NK-92 (cell line): ENCODE measurements around the gene RMI2.

ENCODE experiments used
- DNase-seq: peaks from one replicate; lab custom pipeline; 2025; ENCODE audit not compliant: unreplicated experiment; lab: John Stamatoyannopoulos, UW

Gene RMI2

DNA sequence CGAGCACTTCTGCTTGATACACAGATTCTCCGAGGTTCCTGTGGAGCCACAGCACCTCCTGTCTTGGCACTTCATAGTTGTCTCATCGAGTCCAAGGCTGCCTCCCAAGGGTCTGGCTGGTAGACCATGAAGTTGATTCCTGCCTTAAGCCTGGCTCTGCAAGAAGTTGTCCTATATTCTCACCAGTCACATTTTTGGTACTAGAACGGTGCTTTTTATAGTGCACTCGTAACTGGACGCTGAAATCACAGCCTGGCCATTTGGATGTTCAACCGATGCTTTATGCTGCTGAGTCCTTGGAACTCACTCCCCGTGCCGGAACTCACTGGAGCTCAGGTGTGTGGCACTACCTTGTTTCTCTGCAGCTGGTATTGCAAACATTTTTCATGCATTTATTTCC, 35.6 kb downstream of the RMI2 start:
- DNase-seq: no peak

DNA sequence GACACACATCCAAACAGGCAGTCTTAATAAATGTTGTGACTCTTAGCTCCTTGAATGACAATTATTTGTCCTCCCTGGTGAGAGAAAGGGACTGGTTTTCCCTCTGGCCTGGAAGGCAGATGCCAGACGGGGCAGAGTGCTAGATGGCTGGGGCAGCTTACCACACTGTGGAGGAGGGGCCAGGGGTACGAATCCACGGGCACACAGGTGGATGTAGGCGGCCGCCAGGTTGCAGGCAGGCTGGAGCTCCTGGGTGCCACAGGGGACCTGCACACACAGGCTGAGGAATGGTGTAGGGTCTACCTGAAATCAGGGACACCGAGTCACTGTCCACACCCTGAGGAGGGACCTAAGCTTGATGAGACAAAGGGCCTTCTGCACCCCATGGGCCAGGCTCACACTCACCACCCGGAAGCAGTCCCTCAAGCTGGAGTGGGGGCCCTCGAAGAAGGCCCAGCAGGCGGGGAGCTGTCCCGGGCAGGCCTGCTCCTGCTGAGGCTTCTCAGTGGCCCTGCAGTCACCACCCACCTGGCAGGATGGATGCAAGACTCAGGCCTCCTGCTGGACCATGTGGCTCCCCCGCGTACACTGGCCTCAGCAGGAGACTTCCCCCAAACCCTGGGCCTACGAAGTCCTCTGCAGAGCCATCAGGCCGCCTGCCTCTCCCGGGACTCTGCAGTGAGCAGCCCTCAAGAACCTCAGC, 38.4 kb downstream of the RMI2 start:
- DNase-seq: no peak

DNA sequence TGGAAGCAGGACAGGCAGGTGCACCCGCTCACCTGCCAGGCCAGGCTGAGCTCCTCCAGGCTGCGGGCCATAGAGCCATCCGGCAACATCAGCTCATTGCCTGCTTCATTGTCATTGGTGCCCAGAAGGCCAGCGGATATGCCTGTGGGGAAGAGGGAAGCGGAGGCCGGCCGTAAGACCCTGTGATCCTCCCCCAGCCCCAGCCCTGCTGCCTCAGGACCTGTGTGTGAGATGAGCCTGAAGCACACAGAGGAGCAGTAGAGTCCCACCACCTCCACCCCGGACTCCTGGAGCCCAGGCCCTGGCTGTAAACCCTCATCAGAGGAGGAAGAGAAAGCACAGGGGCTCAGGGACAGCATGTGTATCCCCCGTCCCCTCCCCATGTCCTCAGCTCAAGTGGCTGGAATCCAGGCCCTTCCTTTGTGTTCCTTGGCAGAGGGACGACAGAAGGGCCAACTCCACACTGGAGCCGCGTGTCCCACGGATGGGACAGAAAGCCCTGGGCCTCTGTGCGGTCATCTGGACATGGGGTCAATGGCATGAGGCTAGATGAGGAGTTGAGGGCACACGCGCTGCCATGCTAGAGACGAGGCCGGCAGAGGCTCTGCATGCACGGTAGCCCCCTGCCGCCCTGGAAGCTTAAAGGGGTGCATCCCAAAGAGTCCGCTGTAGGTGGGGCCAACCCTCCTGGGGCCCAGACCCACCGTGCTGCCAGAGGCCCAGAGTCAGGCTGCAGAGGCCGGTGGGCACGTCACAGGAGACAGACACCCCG, 39.1 kb downstream of the RMI2 start:
- no peak for DNase-seq

DNA sequence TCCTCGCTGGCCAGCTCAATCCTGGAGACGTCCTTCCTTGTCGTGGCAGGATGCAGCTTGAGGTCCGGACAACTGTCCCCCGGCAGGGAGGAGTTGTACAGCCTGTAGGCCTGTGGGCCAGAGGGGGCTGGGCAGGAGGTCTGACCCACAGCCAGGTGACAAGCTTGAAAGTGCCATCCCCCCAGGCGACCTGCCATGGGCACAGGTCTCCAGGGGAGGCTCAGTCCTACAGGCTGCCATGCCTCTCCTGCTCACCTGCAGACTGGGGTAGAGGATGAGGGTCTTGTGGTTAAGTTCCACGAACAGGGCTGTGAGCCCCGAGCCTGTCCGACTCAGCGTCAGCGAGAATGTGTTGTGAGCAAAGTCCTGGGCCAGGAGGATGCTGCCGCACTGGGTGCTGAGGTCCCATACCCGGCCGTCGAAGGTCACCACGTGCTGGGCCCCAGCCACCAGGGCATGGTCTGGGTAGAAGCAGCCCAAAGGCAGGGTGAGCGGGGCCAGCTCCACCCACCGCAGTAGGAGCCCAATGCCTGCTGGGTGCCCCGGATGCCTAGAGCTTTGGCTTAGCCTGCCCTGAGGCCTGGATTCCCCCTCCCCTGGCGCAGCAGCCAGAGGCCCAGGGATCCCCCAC, 39.8 kb downstream of the RMI2 start:
- DNase-seq: no peak

DNA sequence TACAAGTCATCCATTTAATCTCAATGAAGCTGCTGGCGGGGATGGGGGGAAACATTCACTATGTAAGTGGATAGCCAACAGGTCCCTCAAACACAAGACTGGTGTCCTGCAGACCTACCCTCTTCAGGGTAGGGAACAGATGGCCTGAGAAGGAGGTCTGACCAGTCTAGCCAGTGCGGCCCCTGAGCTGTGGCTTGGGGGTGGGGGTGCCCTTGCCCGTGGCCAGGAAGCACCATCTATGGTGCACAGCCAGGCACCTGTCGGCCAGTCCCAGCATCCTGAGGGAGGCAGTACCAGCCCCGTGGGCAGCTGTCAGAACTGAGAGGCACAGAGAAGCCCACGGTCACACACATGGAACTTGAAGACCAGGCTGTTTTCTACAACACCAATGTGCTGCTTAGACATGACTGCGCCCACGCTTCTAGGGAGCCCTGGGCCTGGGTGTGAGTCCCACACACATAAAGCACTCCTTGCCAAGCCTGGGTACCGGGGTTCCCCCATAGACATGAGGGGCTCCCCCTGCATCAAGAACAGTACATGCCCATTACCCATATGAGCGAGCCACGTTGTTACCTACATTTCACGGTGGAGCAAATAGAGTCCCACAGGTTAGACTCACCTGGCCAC, 40.9 kb downstream of the RMI2 start:
- DNase-seq: no peak

DNA sequence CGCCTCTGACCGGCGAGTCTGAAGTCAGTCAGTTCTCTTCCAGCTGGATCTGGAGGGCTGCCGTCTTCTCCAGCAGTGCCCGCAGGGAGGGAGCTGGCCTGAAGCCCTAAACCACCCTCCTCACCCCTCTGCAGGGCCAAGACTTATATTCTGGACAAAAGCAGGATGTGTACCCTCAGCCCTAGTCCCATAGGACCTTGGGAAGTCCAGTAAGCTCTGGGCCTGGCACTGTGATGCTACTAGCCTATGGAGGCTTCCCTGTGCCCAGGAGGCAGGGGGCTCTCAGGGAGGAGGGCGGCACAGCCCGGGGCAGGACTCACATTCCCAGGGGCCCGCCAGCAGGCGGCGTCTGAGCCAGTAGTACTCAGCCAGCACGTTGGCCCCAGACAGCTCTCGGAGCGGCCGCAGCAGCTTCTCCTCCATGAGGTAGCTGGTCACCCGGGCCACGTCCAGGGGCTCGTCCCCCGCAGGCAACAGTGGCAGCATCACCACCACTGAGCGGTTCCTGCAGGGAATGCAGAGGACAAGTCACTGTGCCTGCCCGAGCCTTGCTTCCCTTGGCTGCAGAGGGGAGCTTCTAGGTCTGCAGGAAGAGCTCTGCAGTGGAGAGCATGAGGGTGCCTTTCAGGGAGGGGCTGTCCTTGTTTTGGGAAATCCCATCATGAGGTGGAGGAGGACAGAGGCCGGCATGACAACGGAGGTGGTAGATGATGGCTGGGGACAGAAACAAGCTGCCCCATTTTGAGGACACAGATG, 41.7 kb downstream of the RMI2 start:
- no peak for DNase-seq

DNA sequence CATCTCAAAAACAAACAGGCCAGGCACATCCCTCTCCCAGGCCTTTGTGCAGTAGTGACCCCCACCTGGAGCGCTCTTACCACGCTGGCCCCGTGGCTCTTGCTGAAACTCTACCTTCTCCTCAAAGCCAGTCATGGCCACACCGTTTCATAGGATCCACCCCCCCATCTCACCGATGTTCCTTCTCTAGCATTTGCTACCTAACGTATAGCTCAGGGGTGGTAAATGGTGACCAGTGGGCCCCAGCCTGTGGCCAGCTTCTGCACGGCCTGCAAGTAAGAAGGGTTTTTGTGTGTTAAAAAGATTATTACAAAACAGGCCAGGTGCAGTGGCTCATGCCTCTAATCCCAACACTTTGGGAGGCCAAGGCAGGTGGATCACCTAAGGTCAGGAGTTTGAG, 43.8 kb downstream of the RMI2 start:
- no peak for DNase-seq

DNA sequence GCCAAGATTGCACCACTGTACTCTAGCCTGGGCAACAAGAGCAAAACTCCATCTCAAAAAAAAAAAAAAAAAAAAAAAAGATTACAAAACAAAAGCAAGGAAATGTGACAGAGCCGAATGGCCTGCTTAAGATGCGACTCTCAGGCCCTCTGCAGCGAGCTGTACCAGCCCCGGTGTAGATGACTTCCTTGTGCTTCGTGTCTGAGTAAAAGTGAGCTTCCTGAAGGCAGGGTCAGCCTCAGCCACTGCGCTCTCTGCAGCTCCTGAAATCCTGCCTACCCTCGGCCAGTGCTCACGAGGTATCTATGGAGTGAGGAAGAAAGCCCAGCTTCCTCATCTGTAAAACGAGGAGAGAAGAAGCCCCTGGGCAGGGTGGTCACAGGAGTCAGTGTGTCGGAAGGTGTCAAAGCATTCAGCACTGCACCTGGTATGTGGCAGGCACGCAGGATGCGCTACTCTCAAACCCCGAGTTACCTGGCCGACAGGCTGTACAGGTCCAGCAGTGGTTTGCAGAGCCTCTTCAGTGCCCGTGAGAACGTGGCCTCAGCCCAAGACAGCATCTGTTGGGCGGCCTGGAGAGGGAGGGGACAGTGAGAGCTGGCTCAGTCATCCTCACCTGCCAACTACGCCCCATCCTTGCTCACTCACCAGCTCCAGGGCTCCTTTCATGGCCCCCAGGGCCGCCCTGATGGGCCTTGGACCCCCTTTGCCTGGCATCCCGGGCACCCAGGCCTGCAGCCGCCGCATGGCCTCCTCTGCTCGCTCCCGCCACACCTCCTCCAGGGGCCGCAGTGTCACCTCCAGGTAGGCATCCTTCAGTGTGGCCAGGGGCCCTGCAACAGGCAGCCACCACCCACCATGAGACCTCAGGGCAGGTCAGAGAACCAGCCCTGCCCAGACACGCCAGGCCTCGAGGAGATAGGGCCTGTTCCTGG, 44.6 kb downstream of the RMI2 start:
- no peak for DNase-seq

DNA sequence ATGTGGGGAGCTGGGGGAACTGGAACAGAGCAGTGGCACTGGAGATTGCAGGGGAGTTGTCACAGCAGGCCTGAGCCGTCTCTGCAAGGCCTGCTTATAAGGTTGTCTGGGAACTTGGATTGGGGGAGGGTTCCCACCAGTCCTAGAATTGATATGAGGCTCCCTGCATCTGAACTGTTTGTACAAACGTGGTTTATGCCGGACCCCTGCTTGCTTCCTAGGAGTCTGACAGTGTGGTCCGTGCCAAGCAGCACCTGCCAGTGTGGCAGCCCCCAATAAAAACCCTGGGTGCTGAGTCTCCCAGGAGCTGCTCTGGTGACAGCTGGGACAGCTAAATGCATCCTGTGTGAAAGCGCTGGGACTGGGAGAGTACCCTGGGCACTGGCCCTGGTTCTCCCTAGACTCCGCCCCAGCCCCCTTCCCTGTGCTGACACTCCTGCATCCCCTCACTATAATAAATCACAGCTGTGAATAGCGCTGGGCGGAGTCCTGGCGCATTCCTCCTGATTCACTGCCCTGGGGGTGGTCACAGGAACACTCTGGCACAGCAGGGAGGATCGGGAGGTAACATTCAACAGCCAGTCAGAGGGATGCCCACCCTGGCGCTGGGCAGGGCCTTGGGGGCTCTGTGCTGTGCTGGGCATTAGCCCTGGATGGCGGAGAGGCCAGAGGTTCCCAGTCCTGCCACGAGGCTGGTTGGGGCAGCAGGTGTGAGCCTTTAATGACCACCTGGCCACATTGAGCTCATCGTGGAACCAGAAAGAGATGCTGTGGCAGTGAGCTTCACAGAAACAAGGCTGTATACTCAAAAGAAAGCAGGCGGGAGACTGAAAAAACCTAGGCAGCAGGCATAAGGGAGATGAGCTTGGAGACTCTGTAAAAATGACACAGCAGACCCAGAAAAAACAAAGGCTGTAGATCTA, 45.6 kb downstream of the RMI2 start:
- DNase-seq: no peak

DNA sequence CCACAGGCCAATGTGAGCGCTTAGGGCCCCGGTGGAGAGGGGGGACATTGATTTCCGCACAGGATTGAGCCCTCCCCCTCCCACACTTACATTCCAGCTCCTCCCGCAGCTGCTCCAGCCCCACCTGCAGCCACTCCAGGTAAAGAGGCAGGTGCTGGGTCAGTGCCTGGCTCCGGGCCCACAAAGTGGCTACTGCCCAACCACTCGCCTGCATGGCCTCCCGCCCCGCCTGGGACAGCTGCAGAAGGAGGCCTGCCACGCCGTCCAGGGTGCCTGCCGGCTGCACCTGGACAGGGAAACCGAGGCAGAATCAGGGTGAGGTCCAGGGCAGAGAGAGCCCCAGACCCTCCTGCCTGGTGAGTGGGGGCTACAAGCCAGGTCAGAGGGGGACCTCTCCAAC, 46.3 kb downstream of the RMI2 start:
- no peak for DNase-seq

DNA sequence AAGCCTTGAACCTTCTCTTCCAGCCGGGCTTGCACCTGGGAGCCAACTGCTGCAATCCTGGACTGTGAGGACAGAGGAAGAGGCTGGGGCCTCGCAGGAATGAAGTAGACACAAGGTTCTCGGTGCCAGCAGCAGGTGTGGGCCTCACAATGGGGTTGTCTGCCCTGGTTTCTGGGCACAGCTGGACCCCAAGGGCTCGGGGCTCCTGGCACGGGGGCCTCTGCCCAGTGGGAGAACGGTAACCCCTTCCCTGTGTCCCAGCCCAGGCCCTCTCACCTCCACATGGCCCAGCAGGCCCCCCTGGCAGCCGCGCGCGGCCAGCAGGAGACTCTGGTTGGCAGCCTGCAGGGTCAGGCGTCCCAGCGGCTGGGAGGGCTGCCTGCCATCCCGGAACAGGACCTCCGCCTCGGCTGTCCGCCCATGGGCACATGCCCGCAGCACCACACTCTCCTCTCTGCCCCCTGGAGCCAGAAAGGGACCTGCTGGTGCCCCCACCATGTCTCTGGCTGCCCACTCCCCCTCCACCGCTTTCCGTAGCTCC, 46.9 kb downstream of the RMI2 start:
- no peak for DNase-seq

DNA sequence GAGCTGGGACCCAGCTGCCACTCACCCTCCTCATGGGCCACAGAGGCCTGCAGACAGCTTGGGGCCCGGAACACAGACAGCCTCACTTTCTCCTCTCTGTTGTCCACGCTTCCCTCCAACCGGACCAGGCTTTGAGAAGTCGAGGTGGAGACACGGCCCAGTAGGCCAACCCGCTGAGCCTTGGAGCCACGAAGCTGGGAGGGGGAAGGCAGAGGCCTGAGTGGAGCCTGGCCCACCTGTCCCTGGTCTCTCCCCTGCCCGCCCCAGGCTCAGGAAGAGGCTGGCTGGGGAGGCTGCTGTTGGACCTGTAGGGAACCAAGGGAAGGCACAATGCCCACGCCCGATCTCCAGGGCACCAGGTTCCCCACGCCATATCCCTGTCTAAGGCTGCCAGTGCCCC, 48.1 kb downstream of the RMI2 start:
- no peak for DNase-seq

DNA sequence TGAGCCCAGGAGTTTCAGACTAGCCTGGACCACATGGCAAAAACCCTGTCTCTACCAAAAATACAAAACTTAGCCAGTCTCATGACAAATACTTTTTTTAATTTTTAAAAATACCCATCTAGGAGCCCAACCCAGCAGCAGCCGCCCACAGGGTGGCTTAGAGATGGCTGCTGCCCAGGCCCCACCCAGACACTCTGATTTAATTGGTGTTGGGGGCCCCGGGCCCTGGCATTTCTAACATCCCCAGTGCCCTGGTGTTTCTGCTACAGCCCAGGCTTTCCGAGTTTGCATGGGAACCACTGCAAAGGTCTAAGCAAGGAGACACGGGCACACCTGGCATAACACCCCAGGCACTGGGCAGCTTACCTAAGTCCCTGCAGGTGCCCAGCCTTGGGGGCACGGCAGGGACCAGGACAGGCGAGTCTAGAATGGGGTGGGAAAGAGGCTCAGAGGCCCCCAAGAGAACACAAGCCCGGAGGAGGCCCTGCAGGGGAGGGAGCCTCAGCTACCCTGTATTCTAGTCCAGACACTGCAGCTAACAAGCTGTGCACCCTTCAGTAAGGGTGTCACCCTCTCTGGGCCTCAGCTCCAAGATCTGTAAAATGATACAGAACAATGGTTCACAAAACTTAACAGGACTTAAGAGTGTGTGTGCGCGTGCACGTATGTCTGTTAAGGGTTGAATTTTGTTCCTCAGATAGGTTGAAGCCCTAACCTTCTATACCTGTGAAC, 48.8 kb downstream of the RMI2 start:
- DNase-seq: no peak

DNA sequence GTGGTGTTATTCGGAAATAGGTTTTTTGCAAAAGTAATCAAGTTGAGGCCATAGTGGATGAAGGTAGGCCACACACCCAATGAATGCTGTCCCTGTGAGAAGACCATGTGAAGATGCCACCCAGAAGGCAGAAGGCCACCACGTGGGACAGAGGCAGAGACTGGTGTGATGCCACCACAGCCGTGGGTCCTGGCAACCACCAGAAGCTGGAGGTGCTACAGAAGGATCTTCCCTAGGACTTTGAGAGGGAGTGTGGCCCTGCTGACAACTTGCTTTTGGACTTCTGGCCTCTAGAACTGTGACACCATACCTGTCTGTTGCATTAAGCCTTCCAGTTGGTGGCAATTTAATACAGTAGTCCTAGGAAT, 49.3 kb downstream of the RMI2 start:
- no peak for DNase-seq

DNA sequence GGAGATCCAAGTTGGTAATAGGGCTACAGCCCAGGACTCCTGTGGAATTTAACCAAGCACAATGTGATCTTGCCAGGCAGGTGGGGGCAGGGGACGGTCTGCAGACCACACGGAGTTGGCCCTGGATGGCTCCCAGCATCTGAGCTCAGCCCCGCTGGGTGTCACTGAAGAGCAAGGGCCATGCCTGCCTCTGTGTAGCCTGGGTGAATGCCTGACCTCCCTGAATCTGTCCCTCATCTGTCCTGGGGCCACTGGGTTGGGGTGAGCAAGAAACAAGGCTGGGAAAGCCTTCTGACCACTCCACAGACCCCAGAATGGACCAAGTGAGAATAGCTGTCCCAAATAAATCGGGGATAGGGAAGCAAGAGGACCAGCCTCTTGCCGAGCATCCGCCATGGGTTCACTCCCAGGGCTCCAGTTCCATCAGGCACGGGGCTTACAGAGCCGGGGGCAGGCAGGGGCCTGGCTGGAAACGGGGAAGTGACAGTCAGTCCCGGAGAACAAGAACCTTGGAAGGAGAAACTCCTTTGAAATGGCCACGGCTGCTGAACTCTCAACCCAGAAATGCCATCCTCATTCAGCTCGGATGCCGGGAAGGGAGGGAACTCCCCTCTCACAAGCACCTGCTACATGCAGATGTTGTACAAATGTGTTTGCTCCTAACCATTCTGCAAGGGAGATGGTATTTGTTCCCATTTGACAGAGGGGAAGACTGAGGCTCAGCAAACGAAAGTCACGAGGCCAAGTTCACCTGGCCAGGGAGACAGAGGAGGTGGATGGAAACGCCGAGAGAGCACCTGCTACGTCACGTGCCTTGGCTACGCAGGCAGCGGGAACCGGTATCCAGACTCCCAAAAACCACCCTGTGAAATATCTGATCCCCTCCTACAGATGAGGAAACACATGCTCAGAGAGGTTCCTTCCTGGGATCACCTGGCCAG, 50.0 kb downstream of the RMI2 start:
- DNase-seq: no peak

DNA sequence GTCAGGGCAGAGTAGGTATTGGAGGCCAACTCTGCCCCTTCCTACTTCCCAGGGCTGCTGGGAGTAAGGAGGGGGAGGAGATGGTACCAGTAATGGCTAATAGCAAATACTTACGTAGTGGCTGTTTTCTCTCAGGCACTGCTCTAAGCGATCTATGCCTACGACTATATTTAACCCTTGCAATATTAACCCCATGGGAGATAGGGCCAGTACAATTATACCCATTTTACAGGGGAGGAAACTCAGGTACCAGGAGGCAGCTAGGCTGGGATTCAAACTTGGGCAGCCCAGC, 50.6 kb downstream of the RMI2 start:
- no peak for DNase-seq
